ENCODE results near the gene CELA3A. TPM values are rescaled to one million over a fixed set of nuclear protein-coding genes. Genes with fewer than 3 reads are reported as not detected.

CELA3A gene, protein sequence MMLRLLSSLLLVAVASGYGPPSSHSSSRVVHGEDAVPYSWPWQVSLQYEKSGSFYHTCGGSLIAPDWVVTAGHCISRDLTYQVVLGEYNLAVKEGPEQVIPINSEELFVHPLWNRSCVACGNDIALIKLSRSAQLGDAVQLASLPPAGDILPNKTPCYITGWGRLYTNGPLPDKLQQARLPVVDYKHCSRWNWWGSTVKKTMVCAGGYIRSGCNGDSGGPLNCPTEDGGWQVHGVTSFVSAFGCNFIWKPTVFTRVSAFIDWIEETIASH
- total RNA-seq (ENCODE audit: low replicate concordance) = not detected in 2 replicates

DNA sequence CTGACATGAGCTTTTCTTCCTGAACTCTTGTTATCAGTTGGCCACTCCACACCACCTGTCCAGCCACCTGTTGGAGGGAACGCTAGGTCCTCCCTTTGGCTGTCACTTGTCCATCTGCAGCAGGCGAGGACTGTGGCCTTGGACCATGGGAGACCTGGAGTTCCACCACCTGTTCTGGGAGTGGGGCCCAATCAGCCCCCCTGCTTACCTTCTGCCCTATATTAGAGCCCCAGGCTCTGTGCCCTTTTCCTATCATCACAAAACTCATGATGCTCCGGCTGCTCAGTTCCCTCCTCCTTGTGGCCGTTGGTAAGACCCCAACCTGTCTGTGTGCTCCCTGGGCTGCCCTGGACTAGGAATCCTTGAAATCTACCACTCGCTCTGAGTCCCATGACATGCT is at the start of gene CELA3A:
Gene CELA3A, plus strand, starts transcription at position 249 of the 400 bp plus-strand sequence. Its CDS starts 18 bp downstream, at position 267.

DNA sequence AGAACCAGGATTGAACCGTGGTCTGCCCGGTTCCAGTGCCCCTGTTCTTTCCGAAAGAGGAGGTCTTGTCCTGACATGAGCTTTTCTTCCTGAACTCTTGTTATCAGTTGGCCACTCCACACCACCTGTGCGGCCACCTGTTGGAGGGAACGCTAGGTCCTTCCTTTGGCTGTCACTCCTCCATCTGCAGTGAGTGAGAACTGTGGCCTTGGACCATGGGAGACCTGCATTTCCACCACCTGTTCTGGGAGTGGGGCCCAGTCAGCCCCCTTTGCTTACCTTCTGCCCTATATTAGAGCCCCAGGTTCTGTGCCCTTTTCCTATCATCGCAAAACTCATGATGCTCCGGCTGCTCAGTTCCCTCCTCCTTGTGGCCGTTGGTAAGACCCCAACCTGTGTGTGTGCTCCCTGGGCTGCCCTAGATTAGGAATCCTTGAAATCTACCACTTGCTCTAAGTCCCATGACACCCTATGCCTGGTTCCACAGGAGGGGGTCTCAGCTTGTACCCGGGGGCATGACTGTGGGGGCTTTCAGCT is 24.7 kb upstream of the CELA3A start, which contains the start of gene CELA3B:
Gene CELA3B, plus strand, starts transcription at position 320 of the 537 bp plus-strand sequence. Its CDS starts 18 bp downstream, at position 338.

DNA sequence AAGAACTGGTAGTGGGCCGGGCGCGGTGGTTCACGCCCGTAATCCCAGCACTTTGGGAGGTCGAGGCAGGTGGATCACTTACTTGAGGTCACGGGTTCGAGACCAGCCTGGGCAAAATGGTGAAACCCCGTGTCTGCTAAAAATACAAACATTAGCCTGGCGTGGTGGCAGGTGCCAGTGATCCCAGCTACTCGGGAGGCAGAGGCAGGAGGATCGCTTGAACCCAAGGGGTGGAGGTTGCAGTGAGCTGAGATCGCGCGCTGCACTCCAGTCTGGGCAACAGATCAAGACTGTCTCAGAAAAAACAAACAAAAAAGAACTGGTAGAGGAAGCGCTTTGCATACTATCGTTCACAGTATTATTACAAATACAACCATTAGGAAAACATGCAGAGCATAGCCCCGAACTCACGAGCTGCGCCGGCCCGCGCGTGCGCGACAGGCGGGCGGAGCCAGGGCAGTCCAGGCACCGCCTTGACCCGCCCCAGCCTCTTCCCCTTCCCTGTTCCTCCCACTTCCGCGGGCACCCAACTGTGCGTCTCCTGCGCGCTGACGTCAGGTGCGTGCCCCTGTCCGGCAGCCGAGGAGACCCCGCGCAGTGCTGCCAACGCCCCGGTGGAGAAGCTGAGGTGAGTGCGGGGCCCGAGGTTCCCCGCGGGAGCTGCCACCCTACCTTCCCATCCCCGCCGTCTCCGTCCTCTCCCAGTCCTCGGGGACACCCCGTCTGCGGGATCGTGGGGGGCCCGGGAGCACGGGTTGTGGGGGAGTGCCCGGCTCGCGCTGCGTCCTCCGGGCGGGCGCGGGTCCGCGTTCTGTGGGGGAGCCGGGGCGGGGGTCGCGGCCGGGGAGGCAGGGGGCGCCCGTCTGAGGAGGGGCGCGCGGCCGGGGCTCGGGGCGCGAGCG is 50.9 kb downstream of the CELA3A start, which contains the start of gene CDC42:
Gene CDC42, plus strand, starts transcription at position 595 of the 902 bp plus-strand sequence. CDS start 25,770 bp downstream, outside the sequence.

Other genes with a start within 250 kb of the CELA3A start
- 24.7 and 41.0 TPM in 2 replicates for gene USP48, start 218.5 kb upstream of the CELA3A start, total RNA-seq (ENCODE audit: low replicate concordance)
- gene LDLRAD2, start 189.4 kb upstream of the CELA3A start, total RNA-seq (ENCODE audit: low replicate concordance) = not detected in 2 replicates
- gene HSPG2, start 64.3 kb upstream of the CELA3A start, total RNA-seq (ENCODE audit: low replicate concordance) = 81.3 and 717 TPM in 2 replicates
- gene CELA3B, start 24.6 kb upstream of the CELA3A start, total RNA-seq (ENCODE audit: low replicate concordance) = not detected in 2 replicates
- gene CDC42, start 51.1 kb downstream of the CELA3A start, total RNA-seq (ENCODE audit: low replicate concordance) = 221 and 545 TPM in 2 replicates
- gene WNT4, start 141.4 kb downstream of the CELA3A start, total RNA-seq (ENCODE audit: low replicate concordance) = under 0.01 and 0.23 TPM in 2 replicates

All from smooth muscle cell of the coronary artery (primary cell).